ENCODE measurements around the gene INPP5A. TPM values are rescaled to one million over a fixed set of nuclear protein-coding genes. Genes with fewer than 3 reads are reported as not detected.

The INPP5A gene
- total RNA-seq, 3 donors from 2014 or later, result 26.6 to 50.6 (median 38.7) TPM

GRCh38 chr10:132826524-132827422 is 289.2 kb downstream of the INPP5A start:
- TF ChIP-seq CTCF (IDR thresholded peaks at IDR 0.05), result no peak
- TF ChIP-seq POLR2A (IDR thresholded peaks at IDR 0.05), result no peak
- TF ChIP-seq POLR2AphosphoS5 (IDR thresholded peaks at IDR 0.05), result no peak
- intact Hi-C loops (cut with DNase I; ENCODE audit: low total_unique reads), result no loop called here
- Histone ChIP-seq H3K4me3 (no peak overlapping the region), H3K27me3 (no peaks in the 10 kb centered on the region), H3K36me3 (no peaks in the 10 kb centered on the region), H3K4me1 (no peaks in the 10 kb centered on the region), H3K9me3 (no peaks in the 10 kb centered on the region), H3K27ac (no peak overlapping the region)
- DNase-seq (ENCODE audit: low spot score in 2 of 2), result peak in 1 of 2 donors; percentile 31

- Histone ChIP-seq H3K4me3 (no peak overlapping the region), H3K4me1 (no peaks in the 10 kb centered on the region), H3K36me3 (no peaks in the 10 kb centered on the region), H3K27ac (no peak overlapping the region), H3K27me3 (peaks cover 0 to 2% of the 10 kb centered on the region in 2 donors), H3K9me3 (no peaks in the 10 kb centered on the region)
- intact Hi-C loops (cut with DNase I; ENCODE audit: low total_unique reads), result no loop called here
- TF ChIP-seq POLR2AphosphoS5 (IDR thresholded peaks at IDR 0.05) (no peak), POLR2A (IDR thresholded peaks at IDR 0.05) (no peak), CTCF (IDR thresholded peaks at IDR 0.05) (no peak)
- DNase-seq (ENCODE audit: low spot score in 2 of 2), result peak in 1 of 2 donors; percentile 34
Measured at GRCh38 chr10:132827423-132827789, 289.8 kb downstream of the INPP5A start.

DNA sequence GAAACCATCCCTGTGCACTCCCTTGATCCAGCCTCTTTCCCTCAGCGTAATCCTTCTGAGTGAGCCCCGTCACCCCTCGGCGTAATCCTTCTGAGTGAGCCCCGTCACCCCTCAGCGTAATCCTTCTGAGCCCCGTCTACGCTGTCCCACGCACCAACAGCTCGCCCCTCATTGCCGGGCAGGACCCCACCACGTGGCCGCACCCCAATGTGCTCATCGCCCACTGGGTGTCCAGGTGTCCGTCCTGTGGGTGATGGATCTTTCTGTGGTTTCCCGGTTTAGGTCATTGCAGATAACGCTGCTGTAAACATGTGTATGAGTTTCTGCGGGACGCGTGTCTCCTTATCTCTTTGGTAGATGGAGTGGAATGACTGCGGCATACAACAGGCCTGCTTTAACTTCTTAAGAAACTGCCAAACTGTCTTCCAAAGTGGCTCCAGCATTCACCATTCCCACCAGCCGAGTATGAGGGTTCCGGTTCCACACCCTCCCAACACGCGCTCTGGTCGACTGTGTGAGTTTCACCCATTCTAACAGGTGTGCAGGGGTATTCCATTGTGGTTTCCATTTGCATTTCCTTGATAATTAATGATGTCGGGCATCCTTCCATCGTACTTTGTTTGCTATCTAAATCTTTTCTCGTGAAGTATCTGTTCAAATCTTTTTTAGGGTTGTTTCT is 290.4 kb downstream of the INPP5A start:
- no peaks in the 10 kb centered on the region for H3K36me3 ChIP-seq
- no peaks in the 10 kb centered on the region for H3K4me1 ChIP-seq
- H3K27ac ChIP-seq, result no peak overlapping the region
- intact Hi-C loops (cut with DNase I; ENCODE audit: low total_unique reads), result loop anchor here (2.0 kb wide), 1 partner anchor 39 kb away; no protein-coding TSS in a partner anchor
- H3K27me3 ChIP-seq, result peaks cover 0 to 8% of the 10 kb centered on the region in 2 donors
- H3K4me3 ChIP-seq, result no peak overlapping the region
- TF ChIP-seq CTCF (IDR thresholded peaks at IDR 0.05) (no peak), POLR2AphosphoS5 (IDR thresholded peaks at IDR 0.05) (no peak), POLR2A (IDR thresholded peaks at IDR 0.05) (no peak)
- peak in 1 of 2 donors; percentile 27 for DNase-seq (ENCODE audit: low spot score in 2 of 2)
- H3K9me3 ChIP-seq, result no peaks in the 10 kb centered on the region

GRCh38 chr10:132828681-132829080 is 291.1 kb downstream of the INPP5A start:
- Histone ChIP-seq H3K36me3 (no peaks in the 10 kb centered on the region), H3K9me3 (no peaks in the 10 kb centered on the region), H3K4me1 (no peaks in the 10 kb centered on the region), H3K27me3 (peaks cover 0 to 14% of the 10 kb centered on the region in 2 donors), H3K4me3 (no peak overlapping the region), H3K27ac (no peak overlapping the region)
- intact Hi-C loops (cut with DNase I; ENCODE audit: low total_unique reads), result loop anchor here (2.0 kb wide), 1 partner anchor 38 kb away; no protein-coding TSS in a partner anchor
- peak in 1 of 2 donors; percentile 36 for DNase-seq (ENCODE audit: low spot score in 2 of 2)
- TF ChIP-seq POLR2AphosphoS5 (IDR thresholded peaks at IDR 0.05), result no peak
- TF ChIP-seq POLR2A (IDR thresholded peaks at IDR 0.05), result no peak
- no peak for TF ChIP-seq CTCF (IDR thresholded peaks at IDR 0.05)

GRCh38 chr10:132829403-132829802 is 291.8 kb downstream of the INPP5A start:
- intact Hi-C loops (cut with DNase I; ENCODE audit: low total_unique reads), result loop anchor here (2.0 kb wide), 1 partner anchor 37 kb away; no protein-coding TSS in a partner anchor
- Histone ChIP-seq H3K4me1 (no peaks in the 10 kb centered on the region), H3K27ac (no peak overlapping the region), H3K4me3 (no peak overlapping the region), H3K27me3 (peaks cover 0 to 22% of the 10 kb centered on the region in 2 donors), H3K9me3 (no peaks in the 10 kb centered on the region), H3K36me3 (no peaks in the 10 kb centered on the region)
- TF ChIP-seq POLR2A (IDR thresholded peaks at IDR 0.05), result no peak
- TF ChIP-seq POLR2AphosphoS5 (IDR thresholded peaks at IDR 0.05), result no peak
- TF ChIP-seq CTCF (IDR thresholded peaks at IDR 0.05), result no peak
- DNase-seq (ENCODE audit: low spot score in 2 of 2), result no peak
